GM23338 (cell line): ENCODE data around the gene ARHGEF28. TPM values are rescaled to one million over a fixed set of nuclear protein-coding genes. Genes with fewer than 3 reads are reported as not detected.

ENCODE experiments used
- ATAC-seq: fragments of 200-7000 bp; cut with Tn5 transposase; 3 replicates; pipeline ENCODE4 v1.9.1; 2020
- DNase-seq: peaks from one replicate; pipeline ENCODE4 v3.0.0-alpha.2; 2015; ENCODE audit warnings: low spot score
- H2AFZ ChIP-seq: fragments of 200-600 bp; sonication (generic); 2 replicates; pipeline ENCODE4 v1.8.0; 2016; ENCODE audit warnings: antibody characterized with exemption, mild to moderate bottlenecking, moderate library complexity
- H3F3A ChIP-seq: fragments of 200-600 bp; sonication (generic); replicated peaks from 2 replicates; pipeline ENCODE4 v1.8.0; 2017; ENCODE audit warnings: antibody characterized with exemption, mixed run types, low read depth
- H3K27ac ChIP-seq: fragments of 200-600 bp; sonication (generic); 2 replicates; pipeline ENCODE4 v1.6.1; 2016; ENCODE audit warnings: low read depth
- H3K27me3 ChIP-seq: fragments of 200-600 bp; sonication (generic); 2 replicates; pipeline ENCODE4 v1.8.0; 2016; ENCODE audit warnings: mild to moderate bottlenecking, mixed run types, moderate library complexity; ENCODE audit not compliant: insufficient read depth
- H3K36me3 ChIP-seq: fragments of 200-600 bp; sonication (generic); 2 replicates; pipeline ENCODE4 v1.8.0; 2016; ENCODE audit warnings: mild to moderate bottlenecking; ENCODE audit not compliant: insufficient read depth
- H3K4me1 ChIP-seq: fragments of 200-600 bp; sonication (generic); 2 replicates; pipeline ENCODE4 v1.8.0; 2016; ENCODE audit warnings: mild to moderate bottlenecking, moderate library complexity; ENCODE audit not compliant: insufficient read depth
- H3K4me2 ChIP-seq: fragments of 200-600 bp; sonication (generic); 2 replicates; pipeline ENCODE4 v1.7.1; 2017; ENCODE audit warnings: mixed run types
- H3K4me3 ChIP-seq: fragments of 200-600 bp; sonication (generic); 2 replicates; pipeline ENCODE4 v1.6.1; 2016; ENCODE audit warnings: mixed run types
- H3K79me2 ChIP-seq: fragments of 200-600 bp; sonication (generic); replicated peaks from 2 replicates; pipeline ENCODE4 v1.8.0; 2017; ENCODE audit warnings: mild to moderate bottlenecking; ENCODE audit not compliant: insufficient read depth
- H3K9me2 ChIP-seq: fragments of 200-600 bp; sonication (generic); 2 replicates; pipeline ENCODE4 v1.8.0; 2017; ENCODE audit not compliant: insufficient read depth
- H4K20me1 ChIP-seq: fragments of 200-600 bp; sonication (generic); replicated peaks from 2 replicates; pipeline ENCODE4 v1.8.0; 2017; ENCODE audit warnings: mild to moderate bottlenecking; ENCODE audit not compliant: insufficient read depth
- H3K27ac Mint-ChIP-seq: 2 replicates; pipeline ENCODE4 v1.8.0; 2020; ENCODE audit warnings: inconsistent platforms, mild to moderate bottlenecking, moderate library complexity, mixed read lengths
- H3K27me3 Mint-ChIP-seq: 3 replicates; pipeline ENCODE4 v1.8.0; 2022; ENCODE audit warnings: low read depth, mild to moderate bottlenecking, moderate library complexity, mixed read lengths, inconsistent platforms; ENCODE audit not compliant: insufficient read depth, poor library complexity
- H3K36me3 Mint-ChIP-seq: 3 replicates; pipeline ENCODE4 v1.8.0; 2021; ENCODE audit warnings: low read depth, mild to moderate bottlenecking, inconsistent platforms, moderate library complexity, mixed read lengths
- H3K4me1 Mint-ChIP-seq: 3 replicates; pipeline ENCODE4 v1.8.0; 2020; ENCODE audit warnings: mild to moderate bottlenecking, inconsistent platforms, mixed read lengths
- H3K4me3 Mint-ChIP-seq: 3 replicates; pipeline ENCODE4 v1.8.0; 2021; ENCODE audit warnings: moderate library complexity, mild to moderate bottlenecking, inconsistent platforms, mixed read lengths
- H3K9me3 Mint-ChIP-seq: 3 replicates; pipeline ENCODE4 v1.8.0; 2020; ENCODE audit warnings: moderate library complexity, mild to moderate bottlenecking, inconsistent platforms, mixed read lengths
- EZH2 ChIP-seq: fragments of 200-600 bp; sonication (generic); IDR thresholded peaks from one replicate; pipeline ENCODE4 v1.8.0; 2017; ENCODE audit warnings: antibody characterized with exemption, mild to moderate bottlenecking, low read depth; ENCODE audit not compliant: unreplicated experiment
- NANOG ChIP-seq: IDR thresholded peaks from 2 replicates; pipeline ENCODE4 v1.6.1; 2016; ENCODE audit warnings: antibody characterized with exemption, borderline replicate concordance
- POLR2AphosphoS5 ChIP-seq: IDR thresholded peaks from 2 replicates; pipeline ENCODE4 v1.6.1; 2016; ENCODE audit warnings: antibody characterized with exemption, low read depth
- ZNF114 ChIP-seq: fragments of 250-450 bp; sonication (Bioruptor Pico); IDR thresholded peaks from 2 replicates; pipeline ENCODE4 v1.5.0; 2020; ENCODE audit warnings: mild to moderate bottlenecking, moderate library complexity
- polyA plus RNA-seq: library from polyadenylated mRNA; unstranded; fragments of >200 nt; fragmentation: Nextera tagmentation; extraction: Ambion mirVana; gene quantifications from 2 replicates; pipeline ENCODE4 v1.2.1, GENCODE V29; 2016
- total RNA-seq: library from RNA; depleted of rRNA; stranded (reverse); fragments of >200 nt; shearing (Covaris generic); gene quantifications from 2 replicates; pipeline ENCODE4 v1.2.3, GENCODE V29; 2014
- TF ChIP-seq, protein P1 (sequence below): IDR thresholded peaks from one replicate; pipeline ENCODE4 v1.6.1; 2018; ENCODE audit warnings: antibody characterized with exemption; ENCODE audit not compliant: unreplicated experiment
- TF ChIP-seq, protein P2 (sequence below): fragments of 250-450 bp; sonication (Bioruptor Pico); IDR thresholded peaks from 2 replicates; pipeline ENCODE4 v1.5.0; 2020; ENCODE audit warnings: mild to moderate bottlenecking, moderate library complexity

Gene ARHGEF28
- total and polyA plus RNA-seq, 2 experiments from 2014 or later = 0.39 to 1.0 TPM

DNA sequence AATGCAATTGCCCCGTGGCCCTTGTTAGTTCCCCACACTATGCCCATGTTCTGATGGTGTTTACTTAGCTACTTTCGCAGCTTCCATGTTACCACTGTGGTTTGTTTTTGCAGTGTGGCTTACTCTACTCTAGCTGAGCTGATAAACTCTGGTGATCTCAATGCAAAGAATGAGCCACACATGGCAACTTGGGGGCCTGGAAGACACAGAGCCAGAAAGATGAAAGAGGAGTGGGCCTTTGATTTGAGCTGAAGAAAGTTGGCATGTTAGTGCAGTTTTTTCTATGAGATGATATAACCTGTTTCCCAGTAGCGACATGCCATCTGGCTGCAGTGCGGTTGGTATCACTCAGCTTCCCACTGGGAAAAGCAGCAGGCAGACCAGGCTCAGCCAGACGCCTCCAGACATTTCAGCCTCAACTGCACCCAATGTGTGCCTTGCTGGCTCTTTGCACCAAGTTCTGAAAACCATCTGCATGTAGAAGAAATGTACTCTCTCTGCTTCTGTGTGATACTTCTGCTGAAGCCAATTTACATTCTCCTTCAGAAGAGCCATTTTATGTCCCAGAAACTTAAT lies 329.4 kb downstream of the ARHGEF28 start:
- Mint-ChIP-seq H3K36me3 (no peaks in the 10 kb centered on the region), H3K27ac (no peak overlapping the region), H3K4me3 (no peak overlapping the region), H3K9me3 (no peaks in the 10 kb centered on the region), H3K4me1 (peaks cover 5% of the 10 kb centered on the region; the same call in 1 of the 3 replicates), H3K27me3 (peaks cover 3% of the 10 kb centered on the region)
- ATAC-seq (no peak), DNase-seq (no peak)
- no peaks in the 10 kb centered on the region for H3F3A ChIP-seq
- 0 out of 2 replicates have a peak, but pooled peaks cover 6% of the 10 kb centered on the region for H3K4me1 ChIP-seq
- H3K4me3 ChIP-seq = no peak overlapping the region
- H3K79me2 ChIP-seq = no peaks in the 10 kb centered on the region
- H2AFZ ChIP-seq = no peak overlapping the region
- TF ChIP-seq ZNF114 (CRISPR knock-in tag) (no peak), NANOG (no peak), POLR2AphosphoS5 (no peak), EZH2 (no peak)
- TF ChIP-seq, protein P1, sequence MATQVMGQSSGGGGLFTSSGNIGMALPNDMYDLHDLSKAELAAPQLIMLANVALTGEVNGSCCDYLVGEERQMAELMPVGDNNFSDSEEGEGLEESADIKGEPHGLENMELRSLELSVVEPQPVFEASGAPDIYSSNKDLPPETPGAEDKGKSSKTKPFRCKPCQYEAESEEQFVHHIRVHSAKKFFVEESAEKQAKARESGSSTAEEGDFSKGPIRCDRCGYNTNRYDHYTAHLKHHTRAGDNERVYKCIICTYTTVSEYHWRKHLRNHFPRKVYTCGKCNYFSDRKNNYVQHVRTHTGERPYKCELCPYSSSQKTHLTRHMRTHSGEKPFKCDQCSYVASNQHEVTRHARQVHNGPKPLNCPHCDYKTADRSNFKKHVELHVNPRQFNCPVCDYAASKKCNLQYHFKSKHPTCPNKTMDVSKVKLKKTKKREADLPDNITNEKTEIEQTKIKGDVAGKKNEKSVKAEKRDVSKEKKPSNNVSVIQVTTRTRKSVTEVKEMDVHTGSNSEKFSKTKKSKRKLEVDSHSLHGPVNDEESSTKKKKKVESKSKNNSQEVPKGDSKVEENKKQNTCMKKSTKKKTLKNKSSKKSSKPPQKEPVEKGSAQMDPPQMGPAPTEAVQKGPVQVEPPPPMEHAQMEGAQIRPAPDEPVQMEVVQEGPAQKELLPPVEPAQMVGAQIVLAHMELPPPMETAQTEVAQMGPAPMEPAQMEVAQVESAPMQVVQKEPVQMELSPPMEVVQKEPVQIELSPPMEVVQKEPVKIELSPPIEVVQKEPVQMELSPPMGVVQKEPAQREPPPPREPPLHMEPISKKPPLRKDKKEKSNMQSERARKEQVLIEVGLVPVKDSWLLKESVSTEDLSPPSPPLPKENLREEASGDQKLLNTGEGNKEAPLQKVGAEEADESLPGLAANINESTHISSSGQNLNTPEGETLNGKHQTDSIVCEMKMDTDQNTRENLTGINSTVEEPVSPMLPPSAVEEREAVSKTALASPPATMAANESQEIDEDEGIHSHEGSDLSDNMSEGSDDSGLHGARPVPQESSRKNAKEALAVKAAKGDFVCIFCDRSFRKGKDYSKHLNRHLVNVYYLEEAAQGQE = no peak
- TF ChIP-seq, protein P2, sequence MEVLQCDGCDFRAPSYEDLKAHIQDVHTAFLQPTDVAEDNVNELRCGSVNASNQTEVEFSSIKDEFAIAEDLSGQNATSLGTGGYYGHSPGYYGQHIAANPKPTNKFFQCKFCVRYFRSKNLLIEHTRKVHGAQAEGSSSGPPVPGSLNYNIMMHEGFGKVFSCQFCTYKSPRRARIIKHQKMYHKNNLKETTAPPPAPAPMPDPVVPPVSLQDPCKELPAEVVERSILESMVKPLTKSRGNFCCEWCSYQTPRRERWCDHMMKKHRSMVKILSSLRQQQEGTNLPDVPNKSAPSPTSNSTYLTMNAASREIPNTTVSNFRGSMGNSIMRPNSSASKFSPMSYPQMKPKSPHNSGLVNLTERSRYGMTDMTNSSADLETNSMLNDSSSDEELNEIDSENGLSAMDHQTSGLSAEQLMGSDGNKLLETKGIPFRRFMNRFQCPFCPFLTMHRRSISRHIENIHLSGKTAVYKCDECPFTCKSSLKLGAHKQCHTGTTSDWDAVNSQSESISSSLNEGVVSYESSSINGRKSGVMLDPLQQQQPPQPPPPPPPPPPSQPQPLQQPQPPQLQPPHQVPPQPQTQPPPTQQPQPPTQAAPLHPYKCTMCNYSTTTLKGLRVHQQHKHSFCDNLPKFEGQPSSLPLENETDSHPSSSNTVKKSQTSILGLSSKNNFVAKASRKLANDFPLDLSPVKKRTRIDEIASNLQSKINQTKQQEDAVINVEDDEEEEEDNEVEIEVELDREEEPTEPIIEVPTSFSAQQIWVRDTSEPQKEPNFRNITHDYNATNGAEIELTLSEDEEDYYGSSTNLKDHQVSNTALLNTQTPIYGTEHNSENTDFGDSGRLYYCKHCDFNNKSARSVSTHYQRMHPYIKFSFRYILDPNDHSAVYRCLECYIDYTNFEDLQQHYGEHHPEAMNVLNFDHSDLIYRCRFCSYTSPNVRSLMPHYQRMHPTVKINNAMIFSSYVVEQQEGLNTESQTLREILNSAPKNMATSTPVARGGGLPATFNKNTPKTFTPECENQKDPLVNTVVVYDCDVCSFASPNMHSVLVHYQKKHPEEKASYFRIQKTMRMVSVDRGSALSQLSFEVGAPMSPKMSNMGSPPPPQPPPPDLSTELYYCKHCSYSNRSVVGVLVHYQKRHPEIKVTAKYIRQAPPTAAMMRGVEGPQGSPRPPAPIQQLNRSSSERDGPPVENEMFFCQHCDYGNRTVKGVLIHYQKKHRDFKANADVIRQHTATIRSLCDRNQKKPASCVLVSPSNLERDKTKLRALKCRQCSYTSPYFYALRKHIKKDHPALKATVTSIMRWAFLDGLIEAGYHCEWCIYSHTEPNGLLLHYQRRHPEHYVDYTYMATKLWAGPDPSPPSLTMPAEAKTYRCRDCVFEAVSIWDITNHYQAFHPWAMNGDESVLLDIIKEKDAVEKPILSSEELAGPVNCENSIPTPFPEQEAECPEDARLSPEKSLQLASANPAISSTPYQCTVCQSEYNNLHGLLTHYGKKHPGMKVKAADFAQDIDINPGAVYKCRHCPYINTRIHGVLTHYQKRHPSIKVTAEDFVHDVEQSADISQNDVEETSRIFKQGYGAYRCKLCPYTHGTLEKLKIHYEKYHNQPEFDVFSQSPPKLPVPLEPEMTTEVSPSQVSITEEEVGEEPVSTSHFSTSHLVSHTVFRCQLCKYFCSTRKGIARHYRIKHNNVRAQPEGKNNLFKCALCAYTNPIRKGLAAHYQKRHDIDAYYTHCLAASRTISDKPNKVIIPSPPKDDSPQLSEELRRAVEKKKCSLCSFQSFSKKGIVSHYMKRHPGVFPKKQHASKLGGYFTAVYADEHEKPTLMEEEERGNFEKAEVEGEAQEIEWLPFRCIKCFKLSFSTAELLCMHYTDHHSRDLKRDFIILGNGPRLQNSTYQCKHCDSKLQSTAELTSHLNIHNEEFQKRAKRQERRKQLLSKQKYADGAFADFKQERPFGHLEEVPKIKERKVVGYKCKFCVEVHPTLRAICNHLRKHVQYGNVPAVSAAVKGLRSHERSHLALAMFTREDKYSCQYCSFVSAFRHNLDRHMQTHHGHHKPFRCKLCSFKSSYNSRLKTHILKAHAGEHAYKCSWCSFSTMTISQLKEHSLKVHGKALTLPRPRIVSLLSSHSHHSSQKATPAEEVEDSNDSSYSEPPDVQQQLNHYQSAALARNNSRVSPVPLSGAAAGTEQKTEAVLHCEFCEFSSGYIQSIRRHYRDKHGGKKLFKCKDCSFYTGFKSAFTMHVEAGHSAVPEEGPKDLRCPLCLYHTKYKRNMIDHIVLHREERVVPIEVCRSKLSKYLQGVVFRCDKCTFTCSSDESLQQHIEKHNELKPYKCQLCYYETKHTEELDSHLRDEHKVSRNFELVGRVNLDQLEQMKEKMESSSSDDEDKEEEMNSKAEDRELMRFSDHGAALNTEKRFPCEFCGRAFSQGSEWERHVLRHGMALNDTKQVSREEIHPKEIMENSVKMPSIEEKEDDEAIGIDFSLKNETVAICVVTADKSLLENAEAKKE (CRISPR knock-in tag) = no peak
- no peaks in the 10 kb centered on the region; the same call in 1 of the 2 replicates for H3K9me2 ChIP-seq
- H3K27me3 ChIP-seq = no peaks in the 10 kb centered on the region
- no peaks in the 10 kb centered on the region for H3K36me3 ChIP-seq
- H4K20me1 ChIP-seq = no peaks in the 10 kb centered on the region
- no peak overlapping the region for H3K27ac ChIP-seq
- H3K4me2 ChIP-seq = no peak overlapping the region
